K562 treated with DMSO at 1 percent for 4 hours (cell line): ENCODE measurements around the gene DOCK11. TPM values are rescaled to one million over a fixed set of nuclear protein-coding genes. Genes with fewer than 3 reads are reported as not detected.

ENCODE experiments used
- total RNA-seq: library from RNA; unstranded; fragments of 300-600 nt; gene quantifications from 2 replicates; pipeline ENCODE4 v1.2.3, GENCODE V29; 2022; ENCODE audit not compliant: insufficient read depth

Gene DOCK11
- 22.1 and 32.0 TPM in 2 replicates for total RNA-seq

DNA sequence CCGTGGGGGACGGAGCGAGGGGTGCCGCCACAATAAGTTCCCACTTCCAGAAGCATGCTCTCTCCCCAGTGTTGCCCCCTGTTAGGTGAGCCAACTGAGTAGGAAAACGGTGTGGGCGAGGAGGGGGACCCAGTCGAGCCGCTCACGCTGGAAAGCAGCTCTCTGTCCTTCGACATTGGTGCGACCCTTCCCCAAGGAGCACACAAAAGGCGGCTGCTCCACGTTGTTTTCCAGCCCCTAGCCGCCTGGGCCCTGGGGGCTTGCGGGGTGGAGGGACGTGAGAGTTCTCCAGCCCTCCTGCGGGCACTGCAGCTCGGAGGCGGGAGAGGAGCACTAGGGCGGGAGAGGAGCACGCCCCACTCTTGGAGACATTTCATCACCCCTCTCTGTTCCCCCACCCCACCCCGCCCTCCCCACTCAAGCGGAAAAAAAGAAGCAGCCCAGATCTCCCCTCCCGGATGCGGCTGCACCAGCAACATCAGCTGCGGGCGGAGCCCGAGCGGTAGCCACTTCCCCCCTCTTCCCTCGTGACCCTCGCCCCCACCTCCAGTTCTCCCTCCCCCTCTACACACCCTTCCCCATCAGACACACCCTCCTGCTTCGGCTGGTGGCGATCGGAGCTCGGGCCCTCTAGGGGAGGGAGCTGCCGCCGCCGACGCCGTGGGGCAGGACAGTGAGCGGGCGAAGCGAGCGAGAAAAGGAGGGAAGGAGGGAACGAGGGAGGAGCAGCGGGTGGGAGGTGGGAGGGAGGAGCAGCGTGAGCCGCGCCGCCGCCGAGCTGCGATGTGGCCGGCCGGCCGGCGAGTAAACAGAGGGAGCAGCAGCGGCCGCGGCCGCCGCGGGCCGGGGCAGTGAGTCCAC lies at the start of gene DOCK11:
DOCK11 (plus strand) TSS at position 755 of the 861 bp plus-strand sequence. CDS start 157 bp downstream, outside the sequence.

DNA sequence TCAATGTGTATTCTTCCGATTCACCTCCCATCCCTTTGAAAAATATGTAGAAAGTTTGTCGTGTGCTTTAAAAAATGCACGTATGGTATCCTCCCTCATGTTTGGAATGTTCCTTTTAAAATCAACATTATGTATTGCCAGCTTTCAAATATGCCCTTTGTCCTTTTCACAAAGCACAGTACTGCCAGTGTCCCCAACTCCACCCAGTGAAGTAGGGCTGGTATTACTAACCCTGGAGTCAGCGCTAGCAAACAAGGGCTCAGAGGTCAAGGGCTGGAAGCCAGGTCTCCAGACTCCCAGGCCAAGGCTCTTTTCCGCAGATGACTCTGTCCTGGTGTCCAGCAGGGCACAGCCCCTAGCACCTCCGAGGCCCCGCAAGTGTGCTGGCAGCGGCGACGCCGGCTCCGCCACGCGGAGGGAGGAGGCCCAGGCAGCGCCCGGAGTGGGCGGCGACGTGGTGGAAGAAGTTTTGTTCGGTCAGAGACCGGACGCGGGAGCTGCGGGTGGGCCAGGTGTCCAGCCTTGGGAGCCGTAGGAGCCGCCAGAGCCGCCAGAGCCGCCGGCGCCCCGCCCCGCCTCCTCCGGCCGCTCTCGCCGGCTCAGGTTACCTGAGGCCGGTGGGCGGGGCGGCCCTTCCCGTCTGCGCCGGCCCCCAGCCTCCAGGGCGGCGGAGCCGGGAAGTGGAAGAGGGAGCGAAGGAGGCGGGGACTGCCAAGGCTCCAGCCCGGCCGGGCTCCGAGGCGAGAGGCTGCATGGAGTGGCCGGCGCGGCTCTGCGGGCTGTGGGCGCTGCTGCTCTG lies 231.5 kb downstream of the DOCK11 start, which contains the start of gene IL13RA1:
IL13RA1 (plus strand) TSS at position 720 of the 799 bp plus-strand sequence; CDS start at position 753, 33 bp downstream.

Other genes with a start within 250 kb of the DOCK11 start
- 6.3 and 12.6 TPM in 2 replicates for gene WDR44, start 149.7 kb upstream of the DOCK11 start, total RNA-seq
- gene IL13RA1, start 231.8 kb downstream of the DOCK11 start, total RNA-seq: 16.4 and 17.8 TPM in 2 replicates